ENCODE measurements around the gene KCND1.

The KCND1 gene

DNA sequence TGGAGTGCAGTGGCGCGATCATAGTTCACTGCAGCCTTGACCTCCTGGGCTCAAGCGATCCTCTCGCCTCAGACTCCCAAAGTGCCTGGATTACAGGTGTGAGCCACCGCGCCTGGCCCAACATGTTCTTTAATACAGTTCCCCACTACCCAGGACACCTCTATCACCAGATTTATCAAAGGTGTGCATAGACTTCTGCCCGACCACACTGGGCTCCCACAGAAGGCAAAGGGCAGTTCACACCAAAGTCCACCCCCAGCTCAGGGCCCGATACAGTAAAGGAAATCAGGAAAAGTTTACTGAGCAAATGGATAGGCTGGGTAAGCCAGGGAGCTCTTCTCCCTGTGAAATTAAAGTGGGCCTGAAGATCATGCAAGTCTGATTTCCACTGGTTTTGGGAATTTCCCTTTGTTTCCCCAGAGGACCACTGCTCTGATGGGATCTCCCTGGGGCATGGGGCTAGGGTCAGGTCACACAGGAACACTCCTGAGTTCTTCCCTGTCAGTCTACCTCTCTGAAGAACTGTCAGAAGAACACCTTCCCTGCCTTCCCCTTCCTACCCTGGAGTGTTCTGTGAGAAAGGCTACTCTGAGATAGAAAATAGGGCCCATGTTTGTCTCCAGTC, 35.1 kb downstream of the KCND1 start:
- DNase-seq = no peak

DNA sequence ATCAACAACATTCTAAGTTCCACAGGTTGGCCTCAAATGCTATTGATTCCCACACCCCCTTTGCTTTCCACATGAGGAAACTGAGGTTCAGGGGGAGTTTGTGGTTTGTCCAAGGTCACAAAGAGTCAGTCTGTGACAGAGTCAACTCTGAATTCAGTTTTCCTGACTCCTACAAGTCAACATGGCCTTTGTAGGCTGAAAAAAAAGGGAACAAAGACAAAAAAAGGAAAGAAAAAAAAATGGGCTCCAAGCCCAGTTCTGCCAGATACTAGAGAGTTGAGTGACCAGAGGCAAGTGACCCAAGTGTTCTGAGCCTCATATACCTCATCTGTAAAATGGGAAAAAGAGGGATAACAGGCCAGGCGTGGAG, 36.4 kb downstream of the KCND1 start:
- no peak for DNase-seq

DNA sequence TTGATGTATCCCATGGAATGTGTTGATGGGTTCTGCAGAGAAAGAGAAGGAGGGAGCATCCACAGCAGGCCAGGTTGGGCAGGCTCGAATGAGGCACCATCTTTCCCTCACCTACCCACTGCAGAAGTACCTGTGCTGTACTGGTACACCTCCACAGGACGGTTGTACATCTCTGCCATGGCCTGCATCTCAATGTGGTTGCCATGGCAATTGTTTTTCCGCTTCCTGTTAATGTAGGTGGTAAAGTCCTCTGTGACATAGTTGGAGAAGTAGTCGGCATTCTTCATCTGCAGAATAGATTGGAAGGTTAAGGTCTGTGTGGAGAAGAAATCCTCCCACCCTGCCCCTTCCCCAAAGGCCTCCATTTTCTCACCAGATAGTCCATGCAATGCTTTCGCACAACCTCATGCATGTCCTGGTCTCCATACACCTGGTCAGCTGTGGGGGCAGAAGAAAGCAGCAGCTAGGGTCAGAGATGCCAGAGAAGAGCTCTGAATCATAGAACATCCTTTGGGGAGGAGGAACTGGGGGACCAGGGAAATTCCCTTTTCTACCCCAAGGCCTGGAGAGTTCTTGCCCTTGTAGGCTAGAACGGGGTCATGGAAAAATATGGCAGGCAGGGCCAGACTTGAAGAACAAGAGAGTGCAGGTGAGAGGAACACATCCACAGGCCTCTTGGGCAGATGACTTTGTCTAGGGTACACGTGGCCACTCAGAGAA, 36.9 kb downstream of the KCND1 start:
- no peak for DNase-seq

DNA sequence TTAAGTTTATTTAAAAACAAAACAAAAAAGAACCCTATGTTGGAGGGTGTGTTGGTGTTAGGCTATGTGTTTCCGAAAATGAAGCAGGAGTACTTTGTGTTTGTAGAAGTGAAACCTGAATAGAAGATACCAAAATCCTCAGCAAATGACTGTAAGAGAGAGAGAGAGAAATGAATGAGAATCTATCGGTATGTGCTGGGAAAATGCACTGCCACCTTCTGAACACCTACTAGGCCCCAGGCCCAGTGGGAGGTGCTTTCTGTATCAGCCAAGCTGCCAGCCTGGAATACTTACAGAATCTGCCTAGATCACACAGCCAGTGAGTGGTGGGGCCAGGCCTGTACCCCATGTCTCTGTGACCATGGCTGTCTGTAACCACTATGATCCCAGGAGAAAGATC, 37.9 kb downstream of the KCND1 start:
- DNase-seq = no peak

DNA sequence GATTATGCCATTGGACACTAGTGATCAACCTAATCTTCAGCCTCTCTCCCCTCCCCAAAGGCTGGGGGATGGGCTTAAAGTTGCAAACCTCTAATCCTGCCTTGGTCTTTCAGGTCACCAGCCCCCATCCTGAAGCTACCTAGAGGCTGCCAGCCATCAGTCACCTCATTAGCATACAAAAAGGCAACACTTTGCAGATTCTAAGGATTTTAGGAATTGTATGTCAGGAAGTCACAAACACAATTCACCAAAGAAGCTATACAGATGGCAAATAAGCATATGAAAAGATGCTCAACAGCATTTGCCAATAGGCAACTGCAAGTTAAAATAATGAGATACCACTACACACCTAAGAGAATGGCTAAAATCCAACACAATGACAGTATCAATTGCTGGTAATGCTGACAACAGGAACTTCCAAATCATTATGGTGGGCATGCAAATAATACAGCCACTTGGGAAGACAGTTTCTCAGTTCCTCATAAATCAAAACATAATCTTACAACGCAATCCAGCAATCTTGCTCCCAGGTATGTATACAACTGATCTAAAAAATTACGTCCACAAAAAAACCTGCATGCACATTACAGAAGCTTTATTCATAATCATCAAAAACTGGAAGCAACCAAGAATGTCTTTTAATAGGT, 43.8 kb downstream of the KCND1 start:
- DNase-seq = no peak

DNA sequence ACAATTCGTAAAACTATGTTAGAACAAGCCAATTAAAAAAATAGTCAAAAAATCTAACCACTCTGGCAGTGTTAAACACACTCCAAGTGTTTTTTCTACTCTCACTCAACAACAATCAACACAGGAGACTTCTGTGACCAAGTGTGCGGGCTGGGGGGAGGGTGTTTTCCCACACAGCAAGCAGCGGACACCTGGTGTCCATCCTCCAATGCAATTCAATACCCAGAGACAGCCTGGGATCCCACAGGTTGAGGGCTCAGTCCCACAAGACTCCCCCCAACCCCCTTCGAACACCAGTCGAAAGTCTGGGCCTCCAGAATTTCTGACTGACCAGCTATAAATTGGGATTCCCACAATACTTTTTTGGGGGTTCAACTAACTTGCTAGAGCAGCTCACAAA, 44.5 kb downstream of the KCND1 start:
- DNase-seq = no peak

DNA sequence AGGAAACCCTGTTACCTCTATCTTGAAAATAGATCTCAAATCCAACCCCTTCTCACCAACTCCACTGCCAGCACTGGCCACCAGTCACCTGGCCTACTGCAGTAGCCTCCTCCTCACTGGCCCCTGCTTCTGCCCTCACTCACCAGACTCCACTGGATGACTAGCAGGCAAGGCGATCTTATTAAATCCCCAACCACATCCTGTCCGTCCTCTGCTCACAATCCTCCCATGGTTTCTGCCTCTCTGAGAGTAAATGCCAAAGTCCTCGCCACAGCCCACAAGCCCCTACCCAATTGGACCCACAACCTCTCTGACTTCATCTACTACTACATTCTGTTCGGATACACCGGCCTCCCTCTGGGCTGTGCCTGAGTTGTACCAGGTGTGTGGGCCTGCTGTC, 47.4 kb downstream of the KCND1 start:
- DNase-seq = no peak

DNA sequence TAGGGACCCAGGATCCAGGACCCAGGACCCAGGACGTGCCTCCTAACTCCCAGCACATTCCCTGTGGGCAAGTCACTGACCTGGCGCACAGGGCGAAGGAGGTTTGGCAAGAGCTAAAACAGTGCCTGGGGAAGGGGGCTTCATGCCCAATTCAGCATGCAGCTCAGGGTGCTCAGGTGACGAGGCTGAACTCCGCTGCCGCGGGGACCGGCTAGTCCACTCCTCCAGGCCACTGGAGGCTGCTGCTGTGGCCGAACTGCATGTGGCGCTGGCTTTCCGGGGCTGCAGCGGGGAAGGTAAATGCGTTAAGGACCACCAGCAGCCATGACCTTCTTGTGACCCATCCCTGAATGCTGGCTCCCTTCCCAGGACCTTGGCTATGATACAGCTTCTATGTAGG, 47.9 kb downstream of the KCND1 start:
- no peak for DNase-seq

DNA sequence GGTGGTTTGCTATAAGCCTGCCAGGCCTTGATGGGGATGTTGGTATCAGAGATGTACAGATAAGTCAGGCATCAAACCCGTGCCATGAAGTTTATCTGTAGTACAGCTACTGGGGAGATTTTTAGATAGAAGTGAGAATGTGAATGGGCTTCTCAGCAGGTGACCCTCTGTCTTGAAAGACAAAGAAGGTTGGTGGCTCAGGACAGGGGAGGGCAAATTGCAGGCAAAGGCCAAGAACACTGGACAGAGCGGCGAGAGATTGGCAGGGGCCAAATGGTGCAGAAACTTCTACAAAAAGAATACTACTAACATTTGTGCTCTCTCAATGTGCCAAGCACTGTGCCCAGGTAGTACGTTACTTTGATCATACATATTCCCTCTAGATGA, 50.9 kb downstream of the KCND1 start:
- no peak for DNase-seq

DNA sequence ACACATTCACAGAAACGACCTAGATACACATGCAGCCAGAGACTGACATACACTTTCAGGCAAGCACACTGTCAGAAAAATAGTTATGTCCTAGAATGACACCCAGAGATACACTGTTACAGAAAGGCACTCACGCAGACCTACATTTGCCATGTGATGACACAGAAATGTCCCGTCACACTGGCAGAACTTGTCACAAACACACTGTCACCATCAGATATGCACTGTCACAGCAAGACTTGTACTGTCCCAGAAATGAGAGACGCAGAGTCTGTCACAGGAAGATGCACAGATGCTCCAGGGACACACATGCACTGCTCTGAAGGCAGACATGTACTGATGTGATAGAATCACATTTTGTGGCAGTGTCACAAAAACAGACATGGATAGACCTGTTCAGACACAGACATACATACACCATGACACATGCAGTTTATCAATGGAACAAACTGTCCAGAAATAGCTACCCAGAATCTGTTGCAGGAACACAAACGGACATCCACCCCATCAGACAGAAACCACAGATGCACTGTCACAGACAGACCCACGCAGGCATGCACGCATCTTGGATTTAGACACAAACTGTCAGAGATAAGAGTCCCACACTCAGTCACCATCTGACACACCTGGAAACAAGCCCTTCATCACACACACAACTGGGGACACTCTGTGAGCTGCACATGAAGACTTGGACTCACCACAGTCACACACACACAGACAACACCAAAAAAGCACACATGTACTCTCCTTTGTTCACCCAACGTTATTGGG, 51.5 kb downstream of the KCND1 start:
- DNase-seq = no peak

DNA sequence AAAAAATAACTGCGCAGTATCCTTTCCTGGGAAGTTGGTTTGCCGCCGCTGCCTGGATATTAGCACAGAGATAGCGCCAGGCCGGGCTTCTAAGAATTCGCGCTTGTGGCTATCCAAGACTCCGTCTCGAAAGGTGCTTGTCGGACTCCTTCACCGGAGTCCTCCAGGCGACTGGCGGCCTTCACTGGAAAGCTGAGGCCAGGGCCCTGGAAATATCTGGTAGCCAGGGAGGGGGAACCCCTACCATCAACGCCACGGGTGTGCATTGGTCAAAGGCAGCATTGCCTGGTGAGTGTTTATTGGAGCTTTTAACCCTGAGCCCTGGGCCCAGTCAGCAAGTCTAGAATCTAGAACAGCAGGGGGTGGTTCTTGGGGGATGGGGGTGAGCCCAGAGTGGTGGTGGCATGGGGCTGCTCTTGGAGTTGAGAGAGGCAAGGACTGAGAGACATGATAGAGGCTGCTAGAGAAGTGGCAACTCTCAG, 52.2 kb downstream of the KCND1 start:
- DNase-seq = no peak

DNA sequence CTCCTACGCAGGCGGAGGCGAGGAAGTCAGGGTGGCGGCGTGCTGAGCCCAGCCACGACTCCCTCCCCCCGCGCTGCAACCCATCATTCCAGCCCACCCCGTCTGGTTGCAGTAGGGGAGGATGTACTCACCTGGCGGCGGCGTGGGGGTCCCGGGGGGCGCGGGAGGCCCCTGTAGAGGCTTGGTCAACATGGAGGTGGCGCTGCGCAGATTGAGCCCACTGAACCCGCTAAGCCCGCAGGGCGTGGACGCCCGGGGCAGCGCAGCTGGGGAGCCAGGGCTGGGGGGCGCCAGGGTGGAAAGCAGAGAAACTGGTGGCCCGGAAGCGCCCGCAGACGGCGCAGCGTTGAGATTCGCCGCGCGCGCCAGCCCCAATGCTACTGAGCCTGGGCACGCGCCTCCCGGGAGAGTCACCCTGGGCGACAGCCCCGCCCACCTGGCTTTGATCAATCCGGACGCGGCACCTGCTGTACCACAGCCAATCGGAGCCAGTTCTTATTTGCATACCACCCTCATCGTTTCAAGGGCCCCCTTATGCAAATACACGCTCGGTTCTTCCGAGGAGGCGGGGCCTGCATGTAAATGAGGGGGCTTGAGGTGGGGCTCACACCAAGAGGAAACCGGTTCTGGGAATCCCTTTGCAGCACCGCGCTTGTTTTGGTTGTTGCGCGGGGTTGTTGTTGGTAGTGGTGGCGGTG, 52.9 kb downstream of the KCND1 start, which contains the start of gene PIM2:
Gene PIM2, minus strand, starts transcription at position 382 of the 698 bp plus-strand sequence. Its CDS starts 190 bp downstream, at position 192.
- peak; percentile 91 for DNase-seq

DNA sequence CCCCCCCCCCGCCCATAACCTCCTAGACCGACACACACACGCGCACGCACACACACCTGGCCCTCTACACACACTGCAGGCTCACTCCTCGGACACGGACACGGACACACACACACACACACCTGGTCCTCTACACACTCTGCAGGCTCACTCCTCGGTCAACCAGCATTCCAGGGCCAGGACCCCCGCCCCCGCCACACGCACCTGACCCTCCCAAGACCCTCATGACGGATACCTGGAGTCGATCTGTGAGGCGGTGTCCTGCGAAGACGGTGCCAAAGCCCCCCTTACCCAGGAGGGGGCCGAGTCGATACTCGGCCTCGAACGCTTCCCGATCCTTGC, 53.4 kb downstream of the KCND1 start:
- DNase-seq = no peak

DNA sequence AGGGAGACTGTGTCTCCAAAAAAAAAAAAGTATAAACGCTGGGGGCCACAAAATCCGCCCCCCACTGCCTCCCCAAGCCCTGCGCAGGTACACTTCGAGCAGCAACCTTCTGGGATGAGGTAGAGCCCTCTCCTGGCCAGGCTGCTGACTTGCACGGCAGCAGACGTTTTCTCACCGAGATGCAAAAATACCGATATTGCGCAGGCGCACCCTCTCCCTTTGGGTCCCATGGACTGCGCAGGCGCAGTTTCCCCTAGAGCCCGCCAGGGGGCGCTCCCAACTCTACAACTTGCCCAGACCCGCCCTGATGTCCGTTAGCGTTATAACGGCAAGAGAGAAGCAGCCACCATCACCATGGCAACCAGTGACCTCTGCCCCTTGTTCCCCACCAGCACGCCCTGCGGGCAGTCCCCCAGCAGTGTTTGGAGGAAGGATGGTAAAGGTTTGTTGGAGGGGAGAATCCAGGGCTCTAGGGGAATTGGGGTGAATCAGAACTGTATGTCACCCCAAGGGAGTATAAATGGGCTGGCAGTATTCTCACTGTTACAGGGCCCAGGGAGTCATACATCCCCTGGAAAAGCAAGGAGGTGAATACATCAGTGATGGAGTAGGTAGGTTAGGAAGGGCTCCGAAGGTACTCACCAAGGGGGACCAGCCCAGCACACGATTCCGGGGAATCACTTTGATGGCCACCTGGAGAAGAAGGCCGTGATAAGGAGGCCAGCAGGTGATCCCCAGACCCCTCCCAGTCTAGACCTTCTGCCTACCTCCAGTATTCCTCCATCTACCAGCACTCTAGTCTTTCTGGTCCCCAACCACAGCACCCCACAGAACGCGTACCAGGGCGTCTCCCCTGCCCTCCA, 54.3 kb downstream of the KCND1 start:
- peak; percentile 80 for DNase-seq

DNA sequence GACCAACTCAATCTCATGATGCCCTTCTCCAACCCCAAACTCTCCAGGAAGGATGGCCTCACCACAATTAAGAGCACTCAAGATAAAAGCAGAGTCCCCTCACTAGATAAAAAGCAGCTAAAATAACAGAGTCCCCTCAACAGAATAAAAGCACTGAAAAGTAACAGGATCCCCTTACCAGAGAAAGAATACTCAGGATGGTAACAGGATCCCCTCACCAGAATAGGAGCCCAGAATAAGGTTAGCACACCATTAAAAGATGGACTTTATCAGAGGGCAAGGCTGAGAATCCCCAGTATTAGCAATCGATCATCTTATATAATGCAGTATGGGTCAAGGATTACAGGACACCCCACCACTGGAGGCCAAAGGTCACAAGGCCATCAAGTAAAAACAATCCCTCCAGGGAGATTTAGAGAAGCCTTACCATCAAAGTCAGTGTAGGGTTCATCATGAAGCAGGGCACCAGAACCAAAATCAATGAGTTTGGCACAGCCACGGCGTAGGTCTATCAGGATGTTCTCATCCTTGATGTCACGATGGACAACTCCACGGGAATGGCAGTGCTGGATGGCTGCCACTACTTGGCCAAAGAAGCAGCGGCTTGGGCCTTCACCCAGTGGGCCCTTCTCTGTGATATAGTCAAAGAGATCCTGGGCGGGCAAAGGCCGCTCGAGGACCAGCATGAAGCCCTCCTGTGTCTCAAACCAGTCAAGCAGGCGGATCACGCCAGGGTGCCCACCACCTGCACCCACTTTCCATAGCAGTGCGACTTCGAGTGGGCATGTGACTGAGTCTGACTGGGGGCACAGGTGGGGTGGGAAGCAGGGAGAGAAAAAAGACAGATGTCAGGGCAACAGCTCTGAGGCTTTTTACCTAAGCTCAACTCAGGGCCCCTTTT, 56.8 kb downstream of the KCND1 start:
- no peak for DNase-seq

DNA sequence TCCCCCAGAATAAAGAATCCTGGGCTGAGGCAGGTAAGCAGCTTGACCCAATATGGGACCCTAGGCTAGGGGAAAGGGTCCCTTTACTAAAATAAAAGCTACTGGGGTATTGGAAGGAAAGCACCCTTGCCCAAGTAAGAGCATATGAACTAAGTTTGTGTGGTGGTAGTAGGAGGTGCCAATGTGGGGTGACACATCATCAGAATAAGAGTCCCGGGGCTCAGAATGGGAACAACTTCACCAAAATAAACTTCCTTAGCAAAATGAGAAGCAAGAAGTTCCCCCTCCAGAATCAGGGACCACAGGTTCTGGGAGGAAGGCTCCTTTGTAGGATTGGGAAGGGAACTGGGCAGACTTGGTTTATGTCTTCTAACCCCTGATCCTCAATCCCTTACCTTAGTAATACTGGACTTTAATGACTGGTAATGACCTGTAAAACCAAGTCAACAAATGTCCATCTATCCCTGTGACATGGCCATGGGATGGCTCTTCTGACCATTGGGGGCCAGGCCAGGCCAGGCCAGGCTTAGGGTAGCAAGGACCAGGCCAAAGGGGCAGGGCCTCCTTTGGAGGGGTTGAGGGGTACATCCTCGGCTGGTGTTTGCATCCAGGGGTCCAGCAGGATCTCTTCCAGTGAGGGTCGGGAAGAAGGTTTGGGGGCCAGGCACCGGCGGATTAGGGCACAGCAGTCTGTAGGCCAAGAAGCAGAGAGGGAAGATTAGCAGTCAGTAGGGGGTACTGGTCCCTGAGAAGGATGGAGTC, 57.9 kb downstream of the KCND1 start:
- DNase-seq = no peak

DNA sequence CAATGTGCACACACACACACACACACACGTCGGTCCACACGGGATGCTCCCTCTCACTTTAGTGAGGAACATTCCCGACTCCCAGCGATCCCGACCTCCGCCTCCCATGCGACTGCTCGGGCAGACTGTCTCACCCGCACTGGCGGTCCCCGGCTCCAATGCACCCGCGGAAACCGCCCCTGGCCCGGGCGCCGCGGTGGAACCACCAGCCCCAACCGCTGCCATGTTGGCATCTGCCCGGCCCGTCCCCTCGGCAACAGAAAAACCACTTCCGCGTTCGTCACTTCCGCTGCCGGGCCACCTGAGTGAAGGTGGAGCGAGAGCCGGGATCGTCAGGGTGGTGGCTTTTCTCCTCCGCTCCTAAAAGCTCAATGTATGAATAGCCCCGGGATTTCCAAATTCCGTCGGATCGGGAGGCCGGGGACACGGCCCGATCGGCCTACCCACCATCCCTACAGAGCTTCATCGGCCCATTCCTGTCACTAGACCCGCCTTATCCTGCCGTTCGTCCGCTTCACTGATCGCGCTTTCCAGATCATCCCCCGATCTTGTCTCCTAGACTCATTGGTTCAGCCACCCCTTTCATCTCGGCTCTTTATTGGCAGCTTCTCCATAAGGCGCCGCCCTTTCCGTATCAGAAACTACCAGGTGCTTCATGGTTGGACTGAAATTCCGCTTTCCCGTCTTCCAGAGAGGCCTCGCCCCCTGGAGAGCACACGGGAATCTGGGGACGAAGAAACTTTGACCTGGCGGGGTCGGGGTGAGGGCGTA, 60.0 kb downstream of the KCND1 start, which contains the start of gene SLC35A2:
Gene SLC35A2, minus strand, starts transcription at position 235 of the 771 bp plus-strand sequence. Its CDS starts 10 bp downstream, at position 225.
- DNase-seq = peak; percentile 62
